HepG2 (cell line): ENCODE measurements around the gene PPP2R5C. TPM values are rescaled to one million over a fixed set of nuclear protein-coding genes. Genes with fewer than 3 reads are reported as not detected.

Source experiments
- ATAC-seq: fragments of 200-7000 bp; cut with Tn5 transposase; 3 replicates; pipeline ENCODE4 v1.9.1; 2020; ENCODE audit warnings: mild to moderate bottlenecking, moderate library complexity
- BruUV-seq: library from RNA; stranded (reverse); fragments of 400-500 nt; replicated peaks from 2 replicates; lab custom pipeline; 2021; lab: Mats Ljungman, UMichigan
- CTCF ChIA-PET: fragments of 300-600 bp; formaldehyde crosslinking; extraction: SDS; loops from one replicate; lab custom pipeline; 2021; ENCODE audit warnings: low total read pairs, inconsistent platforms, low intra/inter-chr PET ratio; lab: Yijun Ruan, JAX
- POLR2A ChIA-PET: fragments of 350-600 bp; sonication (Branson Sonifier 250); formaldehyde crosslinking; loops from one replicate; lab custom pipeline; 2020; ENCODE audit warnings: antibody characterized with exemption, inconsistent platforms; lab: Yijun Ruan, JAX
- DNase-seq: peaks from one replicate; pipeline ENCODE4 v3.0.0-alpha.2; 2015; ENCODE audit warnings: low spot score
- FAIRE-seq: peaks from 3 replicates; lab custom pipeline; 2011; peaks lifted over from hg19 to GRCh38; lab: Jason Lieb, UNC
- H2AFZ ChIP-seq: one replicate; pipeline ENCODE4 v1.6.1; 2011; ENCODE audit warnings: low read length, inconsistent platforms
- H3K27ac ChIP-seq: fragments of 300-600 bp; 3 replicates; pipeline ENCODE4 v1.8.0; 2011; ENCODE audit warnings: mixed run types, mild to moderate bottlenecking, mixed read lengths, low read length, inconsistent platforms; ENCODE audit not compliant: insufficient read depth; ENCODE audit errors: extremely low read length
- H3K27me3 ChIP-seq, 2 experiments: fragments of 200-600 bp in 1 of 2; 2 replicates in 1 of 2; 3 replicates in 1 of 2; pipeline versions ENCODE4 v1.6.0 to v1.8.0; 2011; ENCODE audit warnings: low read length in 2 of 2, mild to moderate bottlenecking in 2 of 2, moderate library complexity in 2 of 2, inconsistent platforms in 1 of 2; ENCODE audit not compliant: insufficient read depth in 2 of 2, control insufficient read depth in 1 of 2
- H3K36me3 ChIP-seq, 2 experiments: fragments of 200-600 bp in 1 of 2; replicated peaks in 1 of 2; 2 replicates in 1 of 2; 3 replicates in 1 of 2; pipeline versions ENCODE4 v1.5.1 to v1.8.0; 2011; ENCODE audit warnings: low read length in 2 of 2, inconsistent platforms in 1 of 2; ENCODE audit not compliant: insufficient read depth in 2 of 2, control insufficient read depth in 1 of 2
- H3K4me1 ChIP-seq: 2 replicates; pipeline ENCODE4 v1.5.1; 2012; ENCODE audit warnings: low read length, inconsistent platforms; ENCODE audit not compliant: insufficient read depth
- H3K4me2 ChIP-seq: 2 replicates; pipeline ENCODE4 v1.6.0; 2011; ENCODE audit warnings: low read depth, low read length, inconsistent platforms
- H3K4me3 ChIP-seq, 3 experiments: fragments of 200-600 bp in 1 of 3; sonication (generic), shearing (Covaris generic) in 1 of 3; replicated peaks in 1 of 3; 2 replicates each; pipeline ENCODE4 v1.5.1; 2011 to 2016; ENCODE audit warnings: low read length in 3 of 3, inconsistent platforms in 2 of 3, low read depth in 2 of 3, mild to moderate bottlenecking in 2 of 3, control low read depth in 1 of 3, mixed read lengths in 1 of 3; ENCODE audit not compliant: insufficient read depth in 1 of 3
- H3K79me2 ChIP-seq: one replicate; pipeline ENCODE4 v1.6.1; 2011; ENCODE audit warnings: low read length, inconsistent platforms; ENCODE audit not compliant: insufficient read depth
- H3K9ac ChIP-seq: 2 replicates; pipeline ENCODE4 v1.6.0; 2011; ENCODE audit warnings: mild to moderate bottlenecking, low read depth, low read length, inconsistent platforms; ENCODE audit not compliant: insufficient read depth
- H3K9me3 ChIP-seq: 2 replicates; pipeline ENCODE4 v1.5.1; 2012; ENCODE audit warnings: mild to moderate bottlenecking, low read length
- H4K20me1 ChIP-seq: 2 replicates; pipeline ENCODE4 v1.6.0; 2011; ENCODE audit warnings: inconsistent platforms, mild to moderate bottlenecking, low read length, moderate library complexity; ENCODE audit not compliant: insufficient read depth
- MIER2 ChIP-seq: IDR thresholded peaks from 2 replicates; pipeline ENCODE4 v1.6.1; 2016; ENCODE audit warnings: missing biosample characterization, missing genetic modification reagents
- MXD4 ChIP-seq: IDR thresholded peaks from 2 replicates; pipeline ENCODE4 v1.6.1; 2016; ENCODE audit warnings: mild to moderate bottlenecking, missing biosample characterization, missing genetic modification reagents
- NONO ChIP-seq, 2 experiments: fragments of 450-650 bp in 1 of 2; sonication (generic) in 1 of 2; formaldehyde crosslinking in 1 of 2; IDR thresholded peaks in 1 of 2; conservative IDR thresholded peaks in 1 of 2; 2 replicates each; pipeline versions ENCODE4 v1.6.1 to v1.8.0; 2017 to 2022; ENCODE audit warnings: mild to moderate bottlenecking in 1 of 2, missing genetic modification reagents in 1 of 2, moderate library complexity in 1 of 2
- RBFOX2 ChIP-seq: fragments of 200-400 bp; formaldehyde crosslinking; IDR thresholded peaks from 2 replicates; pipeline ENCODE4 v1.6.1; 2017; ENCODE audit warnings: low read depth, mild to moderate bottlenecking, low read length
- ZFP1 ChIP-seq: IDR thresholded peaks from 2 replicates; pipeline ENCODE4 v1.6.1; 2016
- ZNF576 ChIP-seq: sonication (generic); formaldehyde crosslinking; IDR thresholded peaks from 2 replicates; pipeline ENCODE4 v1.4.0; 2020; ENCODE audit warnings: mild to moderate bottlenecking, missing genetic modification reagents
- ZNF616 ChIP-seq: sonication (generic); formaldehyde crosslinking; IDR thresholded peaks from 2 replicates; pipeline ENCODE4 v1.5.0; 2020; ENCODE audit warnings: low read depth, mild to moderate bottlenecking, missing genetic modification reagents
- WGBS: methylation state at CpG from one replicate; pipeline ENCODE4 v1.1.6; 2017; ENCODE audit warnings: low lambda C conversion rate; 5-methylcytosine and 5-hydroxymethylcytosine counted together
- in situ Hi-C: cut with HindIII; loops from 2 replicates; pipeline ENCODE4 v1.10.0; 2017; ENCODE audit warnings: low pct_unique_long_range_greater_than_20kb; ENCODE audit not compliant: extremely low pct_ligation_motif_present
- intact Hi-C: fragments of 100-400 bp; cut with micrococcal nuclease; formaldehyde crosslinking; loops from one replicate; pipeline ENCODE4 v1.10.0; 2022; ENCODE audit not compliant: unreplicated experiment
- polyA plus RNA-seq, 8 experiments: library from polyadenylated mRNA; depleted of rRNA in 3 of 8; stranded (reverse) in 7 of 8; unstranded in 1 of 8; fragments of >200 nt; fragmentation: Illumina TruSeq in 4 of 8; extraction: Trizol in 4 of 8; gene quantifications; 2 replicates each; pipeline versions ENCODE4 v1.2.1 to v1.2.3, GENCODE V29; 2011 to 2016; ENCODE audit warnings: low read depth in 4 of 8, missing spikeins in 1 of 8, mixed read lengths in 1 of 8; ENCODE audit not compliant: insufficient read depth in 1 of 8
- total RNA-seq, 5 experiments: library from RNA; depleted of rRNA; stranded (reverse); fragments of >200 nt; fragmentation: Illumina TruSeq; extraction: Trizol; gene quantifications; 2 replicates each; pipeline ENCODE4 v1.2.3, GENCODE V29; 2016; ENCODE audit warnings: low read depth in 1 of 5

Gene PPP2R5C
- total and polyA plus RNA-seq, 2 of the 13 experiments (the other 11 are each of a cell fraction or from before 2014, with no cell fraction given), result 74.3 to 78.5 TPM

- WGBS, result 38% methylated on average over 5 of the region's 5 CpGs
- CTCF ChIA-PET, result no interaction called here
- DNase-seq (no peak), ATAC-seq (no peak), FAIRE-seq (no peak)
- H3K9ac ChIP-seq, result no peak overlapping the region
- peaks cover 3% of the 10 kb centered on the region; the same call in 1 of the 2 replicates for H3K4me1 ChIP-seq
- H3K4me3 ChIP-seq, result no peak overlapping the region
- no peaks in the 10 kb centered on the region for H3K36me3 ChIP-seq
- H3K4me2 ChIP-seq, result no peak overlapping the region
- BruUV-seq, result no TSS peak
- no peaks in the 10 kb centered on the region for H4K20me1 ChIP-seq
- H3K79me2 ChIP-seq, result peaks cover 9% of the 10 kb centered on the region
- POLR2A ChIA-PET, result no interaction called here
- TF ChIP-seq ZFP1 (CRISPR knock-in tag), result no peak
- no peak for TF ChIP-seq MIER2 (CRISPR knock-in tag)
- intact Hi-C loops, result no loop called here
- H3K27me3 ChIP-seq, result no peaks in the 10 kb centered on the region; a peak in 1 of 5 replicates
- in situ Hi-C loops, result no loop called here
- no peaks in the 10 kb centered on the region for H3K9me3 ChIP-seq
- H3K27ac ChIP-seq, result no peak overlapping the region
- no peak overlapping the region for H2AFZ ChIP-seq
Observed at GRCh38 chr14:101944451-101944850, 182.9 kb downstream of the PPP2R5C start.

GRCh38 chr14:101945171-101945570, 183.7 kb downstream of the PPP2R5C start:
- BruUV-seq, result no TSS peak
- TF ChIP-seq MXD4 (CRISPR knock-in tag) (no peak), RBFOX2 (no peak), ZNF616 (no peak), NONO (IDR thresholded peaks at IDR 0.05) (no peak), NONO (CRISPR knock-in tag; conservative IDR thresholded peaks at IDR 0.05) (no peak), ZNF576 (no peak)
- TF ChIP-seq, all 625 proteins: peak for 0
- ChIA-PET POLR2A (no interaction called here), CTCF (no interaction called here)
- peaks cover 10% of the 10 kb centered on the region for H3K79me2 ChIP-seq
- DNase-seq (no peak), ATAC-seq (no peak), FAIRE-seq (no peak)
- H2AFZ ChIP-seq, result no peak overlapping the region
- in situ Hi-C loops, result no loop called here
- H3K36me3 ChIP-seq, result no peaks in the 10 kb centered on the region
- intact Hi-C loops, result loop anchor here (5.0 kb wide), 1 partner anchor 238 kb away; no protein-coding TSS in a partner anchor
- H3K9ac ChIP-seq, result no peak overlapping the region
- H3K9me3 ChIP-seq, result no peaks in the 10 kb centered on the region
- H3K27me3 ChIP-seq, result no peaks in the 10 kb centered on the region; a peak in 1 of 5 replicates
- no peak overlapping the region for H3K4me2 ChIP-seq
- peaks cover 11% of the 10 kb centered on the region for H3K4me1 ChIP-seq
- H4K20me1 ChIP-seq, result no peaks in the 10 kb centered on the region
- WGBS, result 44% methylated on average over 5 of the region's 5 CpGs
- no peak overlapping the region for H3K4me3 ChIP-seq
- H3K27ac ChIP-seq, result no peak overlapping the region
